GM15510 (cell line): Measurements from ENCODE around the gene FAM120A.

Source experiments
- POLR2A ChIP-seq: IDR thresholded peaks from 3 replicates; pipeline ENCODE4 v1.6.1; 2011; ENCODE audit warnings: borderline replicate concordance; ENCODE audit not compliant: insufficient read length; ENCODE audit errors: extremely low read depth

FAM120A gene

GRCh38 chr9:93507768-93508167, 56.3 kb downstream of the FAM120A start:
- no peak for TF ChIP-seq POLR2A

DNA sequence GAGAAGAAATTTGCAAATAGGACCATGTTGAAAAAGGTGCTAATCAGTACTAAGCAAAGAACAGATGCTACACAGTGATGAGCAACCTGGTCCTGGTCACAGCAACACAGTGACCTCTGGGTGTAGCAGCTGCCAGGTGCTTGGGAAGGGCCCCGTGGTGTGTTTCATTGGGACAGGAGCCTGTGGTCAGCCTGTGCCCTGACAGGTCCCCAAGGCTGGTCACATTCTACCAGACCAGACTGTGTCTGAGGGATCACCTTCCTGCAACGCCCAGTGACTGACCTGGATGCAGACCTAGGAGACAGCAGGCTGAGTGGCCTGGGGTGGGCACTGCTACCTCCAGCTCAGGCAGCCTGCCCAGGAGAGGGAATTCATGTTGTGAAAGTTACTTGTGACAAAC, 56.7 kb downstream of the FAM120A start:
- TF ChIP-seq POLR2A, result no peak

DNA sequence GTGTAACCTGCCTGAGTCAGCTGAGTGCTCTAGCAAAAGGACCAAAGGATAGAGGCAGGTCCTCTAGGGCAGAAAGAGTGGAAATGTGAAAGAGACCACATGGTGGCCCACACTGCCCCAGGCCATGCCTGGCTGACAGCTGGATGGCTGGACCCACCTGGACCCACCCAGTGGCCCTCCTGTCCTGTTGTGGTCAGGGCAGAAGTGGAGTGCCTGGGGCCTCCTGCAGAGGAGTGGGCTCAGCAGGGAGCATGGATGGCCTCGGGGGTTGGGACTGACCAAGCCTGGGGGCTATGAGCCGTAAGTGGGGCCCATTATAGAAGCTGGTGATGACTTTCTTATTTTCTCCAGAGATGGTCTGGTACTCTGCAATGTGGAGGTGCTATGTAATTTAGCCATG, 57.6 kb downstream of the FAM120A start:
- no peak for TF ChIP-seq POLR2A

DNA sequence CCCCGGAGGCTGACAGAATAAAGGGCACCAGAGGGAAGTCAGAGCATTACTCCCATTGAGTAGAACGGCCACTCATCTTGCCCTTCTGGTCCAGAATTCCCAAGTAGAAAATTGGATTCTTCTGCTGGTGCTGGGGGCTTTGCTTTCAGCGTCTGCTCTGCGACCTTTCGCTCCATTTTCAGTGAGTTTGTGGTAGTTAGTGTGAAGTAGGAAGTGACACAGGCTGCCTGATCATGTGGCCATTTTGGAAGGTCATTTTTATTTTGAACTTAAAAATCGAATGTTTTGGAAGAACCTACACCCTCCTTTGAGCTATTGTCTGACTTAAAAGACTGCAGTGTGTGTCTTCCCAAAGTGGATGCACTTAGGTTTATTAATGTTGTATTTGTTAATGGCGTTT, 58.6 kb downstream of the FAM120A start:
- no peak for TF ChIP-seq POLR2A

GRCh38 chr9:93513606-93514005, 62.1 kb downstream of the FAM120A start:
- no peak for TF ChIP-seq POLR2A

GRCh38 chr9:93517331-93517730, 65.8 kb downstream of the FAM120A start:
- no peak for TF ChIP-seq POLR2A

DNA sequence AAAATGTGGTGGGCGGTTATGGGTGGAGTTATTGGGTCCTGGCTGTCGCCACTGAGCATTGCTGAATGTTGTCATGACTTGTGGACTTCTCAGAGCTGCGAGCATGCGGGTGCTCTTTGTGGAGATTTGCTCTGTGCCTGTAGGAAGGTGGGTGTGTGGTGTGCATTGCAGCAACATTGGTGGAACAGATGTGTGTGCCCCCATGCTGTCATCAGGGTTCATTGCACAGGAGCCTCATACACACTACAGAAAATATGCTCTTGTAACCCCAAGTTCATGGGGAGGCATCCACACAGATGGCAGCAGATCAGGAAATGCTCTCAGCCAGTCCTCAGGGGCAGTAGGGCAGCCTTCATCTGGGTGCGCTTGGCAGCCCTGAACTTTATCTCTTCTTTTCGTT, 69.0 kb downstream of the FAM120A start:
- TF ChIP-seq POLR2A, result no peak

DNA sequence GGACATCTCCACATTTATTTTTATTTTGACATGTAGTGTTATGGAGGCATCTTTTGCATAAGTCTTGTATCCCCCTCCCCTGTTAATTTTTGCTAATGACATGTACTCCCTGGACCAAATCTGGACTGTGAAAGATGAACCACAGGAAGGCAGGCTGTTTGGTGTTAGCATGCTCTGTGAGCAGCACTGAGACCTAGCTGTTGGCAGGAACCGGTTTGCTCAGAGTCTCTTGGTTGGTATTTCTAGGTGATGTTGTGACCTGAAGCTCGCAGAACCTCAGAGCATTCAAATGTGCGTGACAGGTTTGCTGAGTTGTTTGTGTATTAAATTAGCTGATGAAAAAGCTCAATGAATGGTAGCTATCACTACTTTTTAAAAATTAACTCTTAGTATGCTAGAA, 71.3 kb downstream of the FAM120A start:
- TF ChIP-seq POLR2A, result no peak

GRCh38 chr9:93523518-93524144, 72.1 kb downstream of the FAM120A start:
- no peak for TF ChIP-seq POLR2A

GRCh38 chr9:93525476-93525875, 74.0 kb downstream of the FAM120A start:
- no peak for TF ChIP-seq POLR2A

DNA sequence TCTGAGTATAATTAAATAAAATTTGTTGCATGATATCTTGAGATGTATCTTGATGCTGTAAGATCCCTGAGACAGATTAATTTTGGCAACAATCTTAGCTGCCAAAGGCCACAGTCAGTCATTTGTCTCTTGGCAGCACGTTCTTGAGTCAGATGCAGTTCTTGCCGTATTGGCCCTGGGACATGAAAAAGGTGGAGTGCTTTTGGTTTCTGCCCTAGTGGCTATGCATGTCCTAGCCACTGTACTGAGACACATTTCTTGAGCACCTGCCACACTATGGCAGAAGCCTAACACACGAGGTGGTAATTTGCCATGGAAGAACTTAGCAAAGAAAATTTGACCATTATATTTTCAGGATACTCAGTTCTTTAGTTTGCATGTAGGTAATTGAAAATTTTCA, 79.9 kb downstream of the FAM120A start:
- no peak for TF ChIP-seq POLR2A

GRCh38 chr9:93532141-93532540, 80.7 kb downstream of the FAM120A start:
- no peak for TF ChIP-seq POLR2A

- TF ChIP-seq POLR2A, result no peak
Observed at GRCh38 chr9:93533863-93534262, 82.4 kb downstream of the FAM120A start.

GRCh38 chr9:93536167-93536566, 84.7 kb downstream of the FAM120A start:
- no peak for TF ChIP-seq POLR2A

- TF ChIP-seq POLR2A, result no peak
Observed at GRCh38 chr9:93536874-93537273, 85.4 kb downstream of the FAM120A start.

GRCh38 chr9:93540305-93540704, 88.8 kb downstream of the FAM120A start:
- no peak for TF ChIP-seq POLR2A

GRCh38 chr9:93541005-93541404, 89.5 kb downstream of the FAM120A start:
- TF ChIP-seq POLR2A, result no peak

GRCh38 chr9:93541581-93542349, 90.3 kb downstream of the FAM120A start:
- no peak for TF ChIP-seq POLR2A

- TF ChIP-seq POLR2A, result no peak
Observed at GRCh38 chr9:93543117-93543516, 91.6 kb downstream of the FAM120A start.
